Neural cell (in vitro differentiated cells): ENCODE data around the gene WTIP. TPM values are rescaled to one million over a fixed set of nuclear protein-coding genes. Genes with fewer than 3 reads are reported as not detected.

Source experiments
- H2AFZ ChIP-seq: fragments of 200-600, 300-800 bp; sonication (generic), shearing (Covaris generic); 2 replicates; pipeline ENCODE4 v1.6.0; 2014; ENCODE audit warnings: low read depth, mild to moderate bottlenecking, antibody characterized with exemption, low read length, moderate library complexity
- H3F3A ChIP-seq: fragments of 200-600 bp; shearing (Covaris generic); 2 replicates; pipeline ENCODE4 v1.6.1; 2016; ENCODE audit warnings: mild to moderate bottlenecking, moderate library complexity, mixed read lengths, antibody characterized with exemption, low read length; ENCODE audit not compliant: insufficient read depth, poor library complexity, severe bottlenecking
- H3K27ac ChIP-seq: fragments of 200-600, 300-800 bp; sonication (generic), shearing (Covaris generic); 2 replicates; pipeline ENCODE4 v1.5.1; 2014; ENCODE audit warnings: mild to moderate bottlenecking, low read length, moderate library complexity
- H3K27me3 ChIP-seq: fragments of 300-800, 200-600 bp; sonication (generic), shearing (Covaris generic); 2 replicates; pipeline ENCODE4 v1.6.0; 2014; ENCODE audit warnings: mild to moderate bottlenecking, low read depth, low read length, moderate library complexity; ENCODE audit not compliant: insufficient read depth
- H3K36me3 ChIP-seq: fragments of 300-800, 200-600 bp; sonication (generic), shearing (Covaris generic); 2 replicates; pipeline ENCODE4 v1.5.1; 2014; ENCODE audit warnings: mild to moderate bottlenecking, antibody characterized with exemption, low read length, moderate library complexity; ENCODE audit not compliant: insufficient read depth
- H3K4me2 ChIP-seq: fragments of 300-800, 200-600 bp; sonication (generic), shearing (Covaris generic); 2 replicates; pipeline ENCODE4 v1.6.0; 2014; ENCODE audit warnings: mild to moderate bottlenecking, low read length
- H3K4me3 ChIP-seq: fragments of 300-800, 200-600 bp; sonication (generic), shearing (Covaris generic); 2 replicates; pipeline ENCODE4 v1.5.1; 2014; ENCODE audit warnings: mild to moderate bottlenecking, low read length, moderate library complexity
- H3K79me2 ChIP-seq: fragments of 200-600 bp; shearing (Covaris generic); replicated peaks from 2 replicates; pipeline ENCODE4 v1.6.0; 2014; ENCODE audit warnings: mild to moderate bottlenecking, low read length, moderate library complexity; ENCODE audit not compliant: insufficient read depth
- H3K9ac ChIP-seq: fragments of 300-800, 200-600 bp; sonication (generic), shearing (Covaris generic); 2 replicates; pipeline ENCODE4 v1.6.1; 2016; ENCODE audit warnings: mild to moderate bottlenecking, low read length, mixed read lengths
- H3K9me2 ChIP-seq: fragments of 200-600 bp; shearing (Covaris generic); 2 replicates; pipeline ENCODE4 v1.6.1; 2016; ENCODE audit warnings: mild to moderate bottlenecking, low read length, mixed read lengths; ENCODE audit not compliant: insufficient read depth
- H3K9me3 ChIP-seq: fragments of 200-600, 300-800 bp; sonication (generic), shearing (Covaris generic); 2 replicates; pipeline ENCODE4 v1.6.1; 2016; ENCODE audit warnings: mild to moderate bottlenecking, mixed run types, low read length, moderate library complexity, mixed read lengths
- H4K20me1 ChIP-seq: fragments of 200-600 bp; shearing (Covaris generic); 2 replicates; pipeline ENCODE4 v1.6.1; 2016; ENCODE audit warnings: mild to moderate bottlenecking, mixed run types; ENCODE audit not compliant: insufficient read depth
- CTCF ChIP-seq: fragments of 450-650 bp; IDR thresholded peaks from 2 replicates; pipeline ENCODE4 v1.5.1; 2014; ENCODE audit warnings: antibody characterized with exemption, mild to moderate bottlenecking, moderate library complexity; ENCODE audit not compliant: poor library complexity, severe bottlenecking
- EP300 ChIP-seq: fragments of 450-650 bp; conservative IDR thresholded peaks from 2 replicates; pipeline ENCODE4 v1.6.1; 2014; ENCODE audit warnings: antibody characterized with exemption, mild to moderate bottlenecking, moderate library complexity; ENCODE audit not compliant: poor library complexity, severe bottlenecking
- EZH2 ChIP-seq: fragments of 200-600, 300-800 bp; shearing (Covaris generic), sonication (generic); IDR thresholded peaks from 2 replicates; pipeline ENCODE4 v1.6.1; 2014; ENCODE audit warnings: antibody characterized with exemption, low read length, borderline replicate concordance, mild to moderate bottlenecking; ENCODE audit not compliant: insufficient read depth, poor library complexity, severe bottlenecking
- MXI1 ChIP-seq: fragments of 450-650 bp; conservative IDR thresholded peaks from 2 replicates; pipeline ENCODE4 v1.6.1; 2014; ENCODE audit warnings: antibody characterized with exemption, mild to moderate bottlenecking; ENCODE audit not compliant: poor library complexity, severe bottlenecking
- POLR2AphosphoS5 ChIP-seq: IDR thresholded peaks from 2 replicates; pipeline ENCODE4 v1.6.1; 2012
- RAD21 ChIP-seq: fragments of 450-650 bp; conservative IDR thresholded peaks from 2 replicates; pipeline ENCODE4 v1.6.1; 2014; ENCODE audit warnings: antibody characterized with exemption, mild to moderate bottlenecking, moderate library complexity
- REST ChIP-seq: IDR thresholded peaks from 2 replicates; pipeline ENCODE4 v1.6.1; 2012; ENCODE audit warnings: borderline replicate concordance
- SMC3 ChIP-seq: fragments of 450-650 bp; conservative IDR thresholded peaks from 2 replicates; pipeline ENCODE4 v1.6.1; 2014; ENCODE audit warnings: antibody characterized with exemption, mild to moderate bottlenecking, moderate library complexity; ENCODE audit not compliant: poor library complexity
- TAF1 ChIP-seq: IDR thresholded peaks from 2 replicates; pipeline ENCODE4 v1.6.1; 2012; ENCODE audit warnings: low read depth
- polyA plus RNA-seq: library from polyadenylated mRNA; depleted of rRNA; stranded (reverse); fragments of >200 nt; gene quantifications from 2 replicates; pipeline ENCODE4 v1.2.3, GENCODE V29; 2014

Gene WTIP
- polyA plus RNA-seq, 1 donor from 2014 or later: 9.8 TPM

- H4K20me1 ChIP-seq: no peaks in the 10 kb centered on the region
- no peak overlapping the region for H3K4me3 ChIP-seq
- no peaks in the 10 kb centered on the region for H3K9me2 ChIP-seq
- H3K9me3 ChIP-seq: no peaks in the 10 kb centered on the region
- H3K9ac ChIP-seq: no peak overlapping the region
- TF ChIP-seq POLR2AphosphoS5 (no peak), TAF1 (no peak), CTCF (no peak), EP300 (no peak), REST (no peak), MXI1 (no peak)
- no peaks in the 10 kb centered on the region for H3K36me3 ChIP-seq
- H3K4me2 ChIP-seq: no peak overlapping the region
- no peaks in the 10 kb centered on the region for H3K27me3 ChIP-seq
- H3K79me2 ChIP-seq: no peaks in the 10 kb centered on the region
- no peaks in the 10 kb centered on the region for H3F3A ChIP-seq
- H3K27ac ChIP-seq: no peak overlapping the region
- no peak overlapping the region for H2AFZ ChIP-seq
Measured at GRCh38 chr19:34513767-34514166, 32.2 kb downstream of the WTIP start.

- H3K9ac ChIP-seq: no peak overlapping the region
- H3K4me3 ChIP-seq: no peak overlapping the region
- no peak overlapping the region for H3K4me2 ChIP-seq
- no peaks in the 10 kb centered on the region for H3K27me3 ChIP-seq
- H3K27ac ChIP-seq: no peak overlapping the region
- H3F3A ChIP-seq: no peaks in the 10 kb centered on the region
- no peaks in the 10 kb centered on the region for H3K9me2 ChIP-seq
- H4K20me1 ChIP-seq: no peaks in the 10 kb centered on the region
- H3K36me3 ChIP-seq: no peaks in the 10 kb centered on the region
- H3K9me3 ChIP-seq: no peaks in the 10 kb centered on the region
- no peak overlapping the region for H2AFZ ChIP-seq
- TF ChIP-seq EP300 (no peak), POLR2AphosphoS5 (no peak), EZH2 (no peak), REST (no peak), RAD21 (no peak), SMC3 (no peak), CTCF (no peak), TAF1 (no peak), MXI1 (no peak)
- H3K79me2 ChIP-seq: no peaks in the 10 kb centered on the region
Measured at GRCh38 chr19:34519602-34520001, 38.0 kb downstream of the WTIP start.
